A549 (cell line): ENCODE measurements around the gene NPB. TPM values are rescaled to one million over a fixed set of nuclear protein-coding genes. Genes with fewer than 3 reads are reported as not detected.

ENCODE experiments used
- ATAC-seq, 2 experiments: fragments of 200-7000 bp in 1 of 2; fragments of >200 bp in 1 of 2; cut with Nextera tagmentation in 1 of 2; cut with Tn5 transposase in 1 of 2; 3 replicates each; pipeline versions ENCODE4 v1.8.0 to v1.9.1; 2018 to 2020; ENCODE audit warnings: mild to moderate bottlenecking in 1 of 2, moderate library complexity in 1 of 2
- CTCF ChIA-PET: fragments of 300-600 bp; sonication (Branson Sonifier 250); formaldehyde crosslinking; extraction: SDS; loops from one replicate; lab custom pipeline; 2021; ENCODE audit warnings: antibody characterized with exemption, inconsistent platforms; lab: Yijun Ruan, JAX
- POLR2A ChIA-PET: fragments of 350-600 bp; formaldehyde crosslinking; extraction: SDS; loops from one replicate; lab custom pipeline; 2021; ENCODE audit warnings: antibody characterized with exemption, inconsistent platforms; lab: Yijun Ruan, JAX
- DNase-seq, 2 experiments: peaks; one replicate each; pipeline versions ENCODE4 v3.0.0 to v3.0.0-alpha.2; 2011 to 2016; ENCODE audit warnings: low read depth in 1 of 2, low spot score in 1 of 2
- FAIRE-seq: peaks from 2 replicates; lab custom pipeline; 2011; peaks lifted over from hg19 to GRCh38; lab: Jason Lieb, UNC
- H3K27ac ChIP-seq, 2 experiments: fragments of >200 bp; sonication (Bioruptor Twin); formaldehyde crosslinking; 3 replicates each; pipeline ENCODE4 v1.5.1; 2016 to 2017
- H3K4me1 ChIP-seq: fragments of >200 bp; sonication (Bioruptor Twin); formaldehyde crosslinking; 3 replicates; pipeline ENCODE4 v1.6.1; 2016
- H3K4me2 ChIP-seq: fragments of >200 bp; sonication (Bioruptor Twin); formaldehyde crosslinking; 3 replicates; pipeline ENCODE4 v1.6.1; 2016
- H3K4me3 ChIP-seq: fragments of >200 bp; sonication (Bioruptor Twin); formaldehyde crosslinking; 3 replicates; pipeline ENCODE4 v1.5.1; 2016
- H3K9me3 ChIP-seq: fragments of >200 bp; sonication (Bioruptor Twin); formaldehyde crosslinking; 3 replicates; pipeline ENCODE4 v1.6.1; 2016
- ATOH8 ChIP-seq: fragments of 250-450 bp; sonication (Bioruptor Pico); IDR thresholded peaks from 2 replicates; pipeline ENCODE4 v1.5.0; 2020; ENCODE audit warnings: low read depth, mild to moderate bottlenecking, moderate library complexity
- BHLHE40 ChIP-seq: IDR thresholded peaks from 2 replicates; pipeline ENCODE4 v1.6.1; 2012; ENCODE audit warnings: low read depth, low read length, inconsistent platforms
- CEBPB ChIP-seq, 2 experiments: fragments of >200 bp in 1 of 2; sonication (Bioruptor Twin) in 1 of 2; formaldehyde crosslinking in 1 of 2; IDR thresholded peaks; 2 replicates each; pipeline ENCODE4 v1.6.1; 2012 to 2016
- E2F6 ChIP-seq: IDR thresholded peaks from 2 replicates; pipeline ENCODE4 v1.6.1; 2012; ENCODE audit warnings: low read depth, borderline replicate concordance
- EHMT2 ChIP-seq: fragments of 200-600 bp; sonication (generic); IDR thresholded peaks from 2 replicates; pipeline ENCODE4 v1.6.1; 2016; ENCODE audit warnings: antibody characterized with exemption, low read depth, mild to moderate bottlenecking, moderate library complexity
- ELK1 ChIP-seq: fragments of 150-350 bp; IDR thresholded peaks from 2 replicates; pipeline ENCODE4 v1.6.1; 2014; ENCODE audit warnings: low read depth, mild to moderate bottlenecking, low read length
- EP300 ChIP-seq, 2 experiments: fragments of >200 bp; sonication (Bioruptor Twin); formaldehyde crosslinking; IDR thresholded peaks; 2 replicates in 1 of 2; 3 replicates in 1 of 2; pipeline ENCODE4 v1.6.1; 2016 to 2017
- FOSL2 ChIP-seq, 2 experiments: fragments of 450-650 bp in 1 of 2; fragments of >200 bp in 1 of 2; sonication (Bioruptor Twin) in 1 of 2; formaldehyde crosslinking; IDR thresholded peaks; 2 replicates each; pipeline versions ENCODE4 v1.5.0 to v1.6.1; 2016 to 2020; ENCODE audit warnings: mild to moderate bottlenecking in 1 of 2, moderate library complexity in 1 of 2
- HMGXB4 ChIP-seq: fragments of 250-450 bp; sonication (Bioruptor Pico); IDR thresholded peaks from 2 replicates; pipeline ENCODE4 v1.5.0; 2021; ENCODE audit warnings: mild to moderate bottlenecking, moderate library complexity, borderline replicate concordance
- HOXA7 ChIP-seq: fragments of 250-450 bp; sonication (Bioruptor Pico); IDR thresholded peaks from 2 replicates; pipeline ENCODE4 v1.5.0; 2020; ENCODE audit warnings: mild to moderate bottlenecking, moderate library complexity
- HOXB13 ChIP-seq: fragments of 250-450 bp; sonication (Bioruptor Pico); IDR thresholded peaks from 2 replicates; pipeline ENCODE4 v1.5.0; 2020; ENCODE audit warnings: low read depth, mild to moderate bottlenecking, moderate library complexity
- HOXB5 ChIP-seq: fragments of 250-450 bp; sonication (Bioruptor Pico); IDR thresholded peaks from 2 replicates; pipeline ENCODE4 v1.5.0; 2020; ENCODE audit warnings: mild to moderate bottlenecking, moderate library complexity
- JUN ChIP-seq, 2 experiments: fragments of >200 bp; sonication (Bioruptor Twin); formaldehyde crosslinking; IDR thresholded peaks; 2 replicates in 1 of 2; 3 replicates in 1 of 2; pipeline ENCODE4 v1.6.1; 2016 to 2017
- MAFK ChIP-seq: fragments of 450-650 bp; IDR thresholded peaks from 2 replicates; pipeline ENCODE4 v1.6.1; 2014; ENCODE audit not compliant: partially characterized antibody
- MAX ChIP-seq: IDR thresholded peaks from 2 replicates; pipeline ENCODE4 v1.6.1; 2012
- MAZ ChIP-seq: fragments of 150-350 bp; IDR thresholded peaks from 2 replicates; pipeline ENCODE4 v1.6.1; 2014; ENCODE audit warnings: antibody characterized with exemption, low read depth, low read length, borderline replicate concordance
- MYC ChIP-seq: IDR thresholded peaks from 2 replicates; pipeline ENCODE4 v1.6.1; 2012; ENCODE audit warnings: mild to moderate bottlenecking, inconsistent platforms, low read length, improper control_type of control experiment, borderline replicate concordance
- NFE2L2 ChIP-seq: fragments of 150-350 bp; conservative IDR thresholded peaks from 2 replicates; pipeline ENCODE4 v1.6.1; 2014; ENCODE audit warnings: low read length
- NR3C1 ChIP-seq: fragments of >200 bp; sonication (Bioruptor Twin); formaldehyde crosslinking; IDR thresholded peaks from 3 replicates; pipeline ENCODE4 v1.6.1; 2017
- PBX3 ChIP-seq: IDR thresholded peaks from 2 replicates; pipeline ENCODE4 v1.6.1; 2012
- PHF8 ChIP-seq: fragments of 200-600 bp; sonication (generic); IDR thresholded peaks from 2 replicates; pipeline ENCODE4 v1.6.1; 2016; ENCODE audit warnings: low read depth, mild to moderate bottlenecking, antibody characterized with exemption, moderate library complexity, borderline replicate concordance
- POLR2A ChIP-seq: IDR thresholded peaks from 2 replicates; pipeline ENCODE4 v1.6.1; 2012; ENCODE audit warnings: mild to moderate bottlenecking, low read length
- RFX5 ChIP-seq: fragments of 450-650 bp; IDR thresholded peaks from 2 replicates; pipeline ENCODE4 v1.7.1; 2014; ENCODE audit warnings: antibody characterized with exemption, mild to moderate bottlenecking, moderate library complexity
- TFCP2L1 ChIP-seq: fragments of 250-450 bp; sonication (Bioruptor Pico); IDR thresholded peaks from 2 replicates; pipeline ENCODE4 v1.5.0; 2021; ENCODE audit warnings: mild to moderate bottlenecking
- TP53 ChIP-seq: fragments of 250-450 bp; sonication (Bioruptor Pico); IDR thresholded peaks from 2 replicates; pipeline ENCODE4 v1.5.0; 2021; ENCODE audit warnings: mild to moderate bottlenecking, moderate library complexity
- WGBS: methylation state at CpG from one replicate; pipeline ENCODE4 v1.1.6; 2017; ENCODE audit errors: missing lambda C conversion rate; 5-methylcytosine and 5-hydroxymethylcytosine counted together
- polyA plus RNA-seq, 4 experiments: library from polyadenylated mRNA; depleted of rRNA in 3 of 4; stranded (reverse); fragments of >200 nt; fragmentation: RNase III in 1 of 4; extraction: RNeasy Plus Mini Kit Qiagen cat#74134 plus additional on column Dnase treatment in 1 of 4; gene quantifications; 2 replicates in 3 of 4; 3 replicates in 1 of 4; pipeline ENCODE4 v1.2.3, GENCODE V29; 2011 to 2017

NPB gene
- polyA plus RNA-seq, 2 of the 4 experiments (the other 2 are of a cell fraction): 0.41 to 0.45 TPM

GRCh38 chr17:81923302-81924260 is 21.5 kb downstream of the NPB start:
- peak; percentile 43 for FAIRE-seq
- H3K9me3 ChIP-seq: no peaks in the 10 kb centered on the region
- peak overlapping the region; percentile 96 to 98 for H3K27ac ChIP-seq
- ChIA-PET POLR2A (interaction anchor here (1.1 to 1.9 kb wide), 7 partner anchors 13 to 240 kb away, joined by 3 to 5 read pairs (median 3); partner anchors contain the start of genes ARL16, HGS, MCRIP1 and PCYT2), CTCF (interaction anchor here (0.7 to 12.8 kb wide), 12 partner anchors 12 to 215 kb away, joined by 3 to 99 read pairs (median 5); partner anchors contain the start of genes ALYREF, ANAPC11, ARHGDIA and CENPX)
- WGBS: 3% methylated on average over 24 of the region's 32 CpGs
- H3K4me1 ChIP-seq: peaks cover 70% of the 10 kb centered on the region
- peak overlapping the region; percentile 57 for H3K4me3 ChIP-seq
- TF ChIP-seq NR3C1 (no peak), MAX (peak; percentile 75), POLR2A (peak; percentile 18; the same call in 1 of the 2 replicates), FOSL2 (IDR thresholded peaks at IDR 0.05) (no peak), FOSL2 (CRISPR knock-in tag; IDR thresholded peaks at IDR 0.05) (peak; percentile 61), ATOH8 (CRISPR knock-in tag) (0 out of 2 replicates have a peak, but pooled peaks have one; percentile 5), BHLHE40 (no peak), HMGXB4 (CRISPR knock-in tag) (no peak; the same call in 1 of the 2 replicates), PBX3 (0 out of 2 replicates have a peak, but pooled peaks have one; percentile 43), RFX5 (peak; percentile 78), TFCP2L1 (CRISPR knock-in tag) (peak; percentile 30; the same call in 1 of the 2 replicates), MYC (0 out of 2 replicates have a peak, but pooled peaks have one; percentile 32), CEBPB (IDR thresholded peaks at IDR 0.05) (peak; percentile 20 to 81; a peak in 2 of 4 replicates), HOXB13 (CRISPR knock-in tag) (0 out of 2 replicates have a peak, but pooled peaks have one; percentile 36), MAZ (peak; percentile 13; the same call in 1 of the 2 replicates), TP53 (CRISPR knock-in tag) (peak; percentile 48; the same call in 1 of the 2 replicates), EP300 (IDR thresholded peaks at IDR 0.05) (peak in 1 of 2 experiments; percentile 41; a peak in 1 of 5 replicates), HOXB5 (CRISPR knock-in tag) (no peak), ELK1 (no peak), PHF8 (no peak), NFE2L2 (peak; percentile 98), EHMT2 (no peak), MAFK (peak; percentile 100), HOXA7 (CRISPR knock-in tag) (peak; percentile 80; the same call in 1 of the 2 replicates), E2F6 (peak; percentile 18; the same call in 1 of the 2 replicates), JUN (IDR thresholded peaks at IDR 0.05) (peak in 1 of 2 experiments; percentile 67; a peak in 2 of 5 replicates)
- peak; percentile 83 to 91 for DNase-seq
- ATAC-seq: peak; percentile 23 to 68
- H3K4me2 ChIP-seq: peak overlapping the region; percentile 96
